Upper lobe of right lung (tissue), 1 donor: ENCODE measurements around the gene GSTM4. TPM values are rescaled to one million over a fixed set of nuclear protein-coding genes. Genes with fewer than 3 reads are reported as not detected.
"Not testable (repeated sequence)": the region's sequence is repeated elsewhere in the genome, so short reads cannot be mapped to it uniquely, and the experiment has no call there.

Experiments
- ATAC-seq: fragments of 200-7000 bp; cut with Tn5 transposase; one replicate; pipeline ENCODE4 v1.9.1; 2020; ENCODE audit warnings: mild to moderate bottlenecking, moderate library complexity
- DNase-seq: peaks from one replicate; pipeline ENCODE4 v3.0.0-alpha.2; 2020
- H3K27ac ChIP-seq: fragments of 200-600 bp; one replicate; pipeline ENCODE4 v1.8.0; 2022
- H3K27me3 ChIP-seq: fragments of 200-600 bp; one replicate; pipeline ENCODE4 v1.8.0; 2022; ENCODE audit warnings: mild to moderate bottlenecking
- H3K36me3 ChIP-seq: fragments of 200-600 bp; one replicate; pipeline ENCODE4 v1.8.0; 2022
- H3K4me1 ChIP-seq: fragments of 200-600 bp; one replicate; pipeline ENCODE4 v1.8.0; 2022
- H3K4me3 ChIP-seq: fragments of 200-600 bp; one replicate; pipeline ENCODE4 v1.8.0; 2022; ENCODE audit warnings: mild to moderate bottlenecking
- H3K9me3 ChIP-seq: fragments of 200-600 bp; one replicate; pipeline ENCODE4 v1.8.0; 2022
- CTCF ChIP-seq: fragments of 200-600 bp; IDR thresholded peaks from one replicate; pipeline ENCODE4 v1.8.0; 2022; ENCODE audit warnings: antibody characterized with exemption
- intact Hi-C: fragments of 100-400 bp; cut with DNase I; formaldehyde crosslinking; loops from one replicate; pipeline ENCODE4 v1.11.0; 2022
- total RNA-seq: library from RNA; stranded (reverse); fragmentation: NEBNext Ultra II Directional; extraction: Animal tissue kit (Norgen Biotek cat#: 25700); gene quantifications from one replicate; pipeline ENCODE4 v1.2.1, GENCODE V29; 2021
- donor health status: DM: no; HTN: yes; CAD: no; lungs with severe emphysema.

Gene GSTM4
- total RNA-seq, 1 donor from 2014 or later = 17.2 TPM

- H3K4me3 ChIP-seq = no peak overlapping the region
- no peak for TF ChIP-seq CTCF
- no peaks in the 10 kb centered on the region for H3K36me3 ChIP-seq
- no peak for ATAC-seq
- no peak overlapping the region for H3K27ac ChIP-seq
- no peak for DNase-seq
- no peaks in the 10 kb centered on the region for H3K27me3 ChIP-seq
- intact Hi-C loops = no loop called here
- no peaks in the 10 kb centered on the region for H3K9me3 ChIP-seq
- no peaks in the 10 kb centered on the region for H3K4me1 ChIP-seq
Measured at GRCh38 chr1:109704173-109704572, 48.3 kb downstream of the GSTM4 start.

- intact Hi-C loops = no loop called here
- no peak overlapping the region for H3K4me3 ChIP-seq
- no peak for ATAC-seq
- H3K9me3 ChIP-seq = no peaks in the 10 kb centered on the region
- H3K27ac ChIP-seq = no peak overlapping the region
- no peak for TF ChIP-seq CTCF
- H3K27me3 ChIP-seq = no peaks in the 10 kb centered on the region
- no peak for DNase-seq
- no peaks in the 10 kb centered on the region for H3K36me3 ChIP-seq
- no peaks in the 10 kb centered on the region for H3K4me1 ChIP-seq
Measured at GRCh38 chr1:109705411-109705810, 49.5 kb downstream of the GSTM4 start.

- H3K36me3 ChIP-seq, H3K4me1 ChIP-seq, ATAC-seq, DNase-seq, H3K27ac ChIP-seq, intact Hi-C loops, H3K27me3 ChIP-seq, H3K9me3 ChIP-seq, H3K4me3 ChIP-seq: not testable (repeated sequence)
Measured at GRCh38 chr1:109708949-109709348, 53.0 kb downstream of the GSTM4 start.

GRCh38 chr1:109709822-109710221 is 53.9 kb downstream of the GSTM4 start:
- intact Hi-C loops, H3K36me3 ChIP-seq, DNase-seq, H3K9me3 ChIP-seq, H3K4me1 ChIP-seq, H3K27ac ChIP-seq, H3K27me3 ChIP-seq, H3K4me3 ChIP-seq: not testable (repeated sequence)
- peak; percentile 21 for ATAC-seq

Other genes with a start within 250 kb of the GSTM4 start
- 67.8 TPM for gene PSMA5, start 229.7 kb upstream of the GSTM4 start, total RNA-seq
- 3.1 TPM for gene SYPL2, start 189.6 kb upstream of the GSTM4 start, total RNA-seq
- 4.6 TPM for gene ATXN7L2, start 172.2 kb upstream of the GSTM4 start, total RNA-seq
- 13.1 TPM for gene CYB561D1, start 162.0 kb upstream of the GSTM4 start, total RNA-seq
- 13.3 TPM for gene AMIGO1, start 146.4 kb upstream of the GSTM4 start, total RNA-seq
- gene GPR61, start 116.2 kb upstream of the GSTM4 start, total RNA-seq = not detected
- 6.9 TPM for gene GNAI3, start 107.5 kb upstream of the GSTM4 start, total RNA-seq
- gene GNAT2, start 36.5 kb upstream of the GSTM4 start, total RNA-seq = not detected
- 56.9 TPM for gene AMPD2, start 36.3 kb upstream of the GSTM4 start, total RNA-seq
- 37.3 TPM for gene GSTM2, start 12.0 kb downstream of the GSTM4 start, total RNA-seq
- gene GSTM1, start 31.7 kb downstream of the GSTM4 start, total RNA-seq = not detected
- gene GSTM5, start 56.2 kb downstream of the GSTM4 start, total RNA-seq = 18.1 TPM
- gene GSTM3, start 84.9 kb downstream of the GSTM4 start, total RNA-seq = 29.7 TPM
- gene EPS8L3, start 107.8 kb downstream of the GSTM4 start, total RNA-seq = not detected